Measurements from ENCODE around the gene UBE2K. TPM values are rescaled to one million over a fixed set of nuclear protein-coding genes. Genes with fewer than 3 reads are reported as not detected.
"Not testable (repeated sequence)": the region's sequence is repeated elsewhere in the genome, so short reads cannot be mapped to it uniquely, and the experiment has no call there.

Gene UBE2K
- total and polyA plus RNA-seq, 2 of the 13 experiments (the other 11 are each of a cell fraction or from before 2014, with no cell fraction given), result 36.2 to 81.0 TPM

DNA sequence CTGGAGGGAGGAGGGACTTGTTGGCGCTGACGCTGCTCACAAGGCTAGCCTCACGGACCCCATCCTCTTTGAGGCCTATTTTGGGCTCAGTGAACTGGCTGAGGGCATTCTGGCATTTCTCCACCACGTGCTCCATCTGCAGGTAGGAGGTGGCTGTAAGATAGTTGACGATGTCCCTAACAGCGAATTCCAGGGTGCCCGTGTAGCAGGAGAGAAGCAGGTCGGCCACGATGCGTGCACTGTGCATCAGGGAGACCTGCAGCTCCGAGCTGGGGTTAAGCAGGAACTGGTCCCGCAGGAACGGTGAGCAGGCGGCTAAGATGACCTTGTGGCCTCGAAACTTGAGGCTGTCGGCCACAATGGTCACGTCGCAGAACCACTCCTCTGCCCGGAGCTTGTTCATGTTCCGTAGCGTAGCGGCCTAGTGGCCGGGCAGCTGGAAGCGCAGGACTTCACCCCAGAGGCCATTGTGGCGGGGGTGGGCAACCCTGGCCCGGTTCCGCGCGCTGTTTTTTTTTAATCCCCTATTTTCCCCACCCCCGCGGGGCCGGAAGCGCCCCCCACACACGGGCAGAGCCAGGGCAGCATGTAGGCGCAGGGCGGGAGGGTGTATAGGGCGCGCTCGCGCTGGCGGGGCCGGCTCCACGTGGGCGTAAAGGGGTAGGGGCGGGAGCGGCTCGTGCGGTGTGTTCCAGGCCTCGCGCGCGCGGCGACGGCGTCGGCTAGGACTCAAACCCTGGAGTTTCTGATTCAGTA, 73.2 kb downstream of the UBE2K start:
- Histone ChIP-seq H3K79me2 (ENCODE audit: insufficient read depth, low read length) (no peaks in the 10 kb centered on the region), H3K9ac (ENCODE audit: insufficient read depth, low read depth, low read length) (no peak overlapping the region), H3K27ac (ENCODE audit: extremely low read length, insufficient read depth, low read length) (no peak overlapping the region), H3K27me3 (ENCODE audit: control insufficient read depth in 1 of 2, insufficient read depth in 2 of 2, low read length in 2 of 2) (no peaks in the 10 kb centered on the region), H3K4me2 (ENCODE audit: low read depth, low read length) (no peak overlapping the region), H4K20me1 (ENCODE audit: insufficient read depth, low read length) (no peaks in the 10 kb centered on the region), H3K9me3 (ENCODE audit: low read length) (no peaks in the 10 kb centered on the region), H3K4me3 (replicated peaks in 1 of 3; ENCODE audit: insufficient read depth in 1 of 3, low read depth in 2 of 3, low read length in 3 of 3) (no peak overlapping the region), H3K36me3 (replicated peaks in 1 of 2; ENCODE audit: control insufficient read depth in 1 of 2, insufficient read depth in 2 of 2, low read length in 2 of 2) (peaks cover 9 to 32% of the 10 kb centered on the region in 2 experiments), H2AFZ (ENCODE audit: low read length) (no peak overlapping the region), H3K4me1 (ENCODE audit: insufficient read depth, low read length) (no peaks in the 10 kb centered on the region)
- no peak for FAIRE-seq
- POLR2A ChIA-PET, result no interaction called here
- no TSS peak for BruUV-seq (replicated peaks)
- ATAC-seq, result peak; percentile 25
- WGBS (ENCODE audit: low lambda C conversion rate), result 97% methylated on average over 56 of the region's 57 CpGs
- DNase-seq (ENCODE audit: low spot score), result no peak
- in situ Hi-C loops (cut with HindIII; ENCODE audit: extremely low pct_ligation_motif_present, low pct_unique_long_range_greater_than_20kb) (no loop called here), intact Hi-C loops (cut with micrococcal nuclease; ENCODE audit: unreplicated experiment) (no loop called here)
- CTCF ChIA-PET (ENCODE audit: low intra/inter-chr PET ratio, low total read pairs), result no interaction called here
- TF ChIP-seq RBM22 (optimal IDR thresholded peaks at IDR 0.05; ENCODE audit: low read length) (peak; percentile 78), ZNF143 (CRISPR knock-in tag; IDR thresholded peaks at IDR 0.05) (no peak), AGO2 (optimal IDR thresholded peaks at IDR 0.05; ENCODE audit: low read depth, low read length) (peak; percentile 88), GABPA (IDR thresholded peaks at IDR 0.05; ENCODE audit: low read depth, low read length) (no peak), GABPA (CRISPR knock-in tag; IDR thresholded peaks at IDR 0.05; ENCODE audit: low read depth) (no peak)
- TF ChIP-seq, protein P1, sequence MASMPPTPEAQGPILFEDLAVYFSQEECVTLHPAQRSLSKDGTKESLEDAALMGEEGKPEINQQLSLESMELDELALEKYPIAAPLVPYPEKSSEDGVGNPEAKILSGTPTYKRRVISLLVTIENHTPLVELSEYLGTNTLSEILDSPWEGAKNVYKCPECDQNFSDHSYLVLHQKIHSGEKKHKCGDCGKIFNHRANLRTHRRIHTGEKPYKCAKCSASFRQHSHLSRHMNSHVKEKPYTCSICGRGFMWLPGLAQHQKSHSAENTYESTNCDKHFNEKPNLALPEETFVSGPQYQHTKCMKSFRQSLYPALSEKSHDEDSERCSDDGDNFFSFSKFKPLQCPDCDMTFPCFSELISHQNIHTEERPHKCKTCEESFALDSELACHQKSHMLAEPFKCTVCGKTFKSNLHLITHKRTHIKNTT (CRISPR knock-in tag; IDR thresholded peaks at IDR 0.05), result no peak

DNA sequence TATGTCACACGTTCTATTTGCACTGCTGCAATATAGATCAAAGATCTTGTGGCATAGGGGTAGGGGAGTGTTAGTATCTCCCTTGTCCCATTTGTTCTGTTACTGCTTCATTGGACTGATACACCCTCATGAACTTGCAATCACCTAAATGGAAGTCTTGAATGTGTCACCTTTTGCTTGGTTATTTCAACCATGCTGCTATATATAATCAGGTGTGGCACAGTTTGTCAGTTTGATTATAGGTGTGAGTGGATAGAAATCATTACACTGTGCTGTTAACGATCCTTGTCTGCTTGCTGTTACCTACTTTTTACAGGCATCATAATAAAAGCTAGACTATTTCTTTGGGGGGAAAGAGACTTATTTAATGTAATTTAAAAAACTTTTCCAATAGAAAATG, 84.1 kb downstream of the UBE2K start:
- ATAC-seq, result peak; percentile 25; the same call in 2 of the 3 replicates
- CTCF ChIA-PET (ENCODE audit: low intra/inter-chr PET ratio, low total read pairs), result not testable (repeated sequence)

More for the DNA sequence above, 84.1 kb downstream of the UBE2K start:
- H3K4me3 ChIP-seq (replicated peaks in 1 of 3; ENCODE audit: insufficient read depth in 1 of 3, low read depth in 2 of 3, low read length in 3 of 3); intact Hi-C loops (cut with micrococcal nuclease; ENCODE audit: unreplicated experiment); H3K79me2 ChIP-seq (ENCODE audit: insufficient read depth, low read length); BruUV-seq (replicated peaks); POLR2A ChIA-PET; in situ Hi-C loops (cut with HindIII; ENCODE audit: extremely low pct_ligation_motif_present, low pct_unique_long_range_greater_than_20kb); H3K27ac ChIP-seq (ENCODE audit: extremely low read length, insufficient read depth, low read length); H3K4me2 ChIP-seq (ENCODE audit: low read depth, low read length); H4K20me1 ChIP-seq (ENCODE audit: insufficient read depth, low read length); H3K27me3 ChIP-seq (ENCODE audit: control insufficient read depth in 1 of 2, insufficient read depth in 2 of 2, low read length in 2 of 2); FAIRE-seq; H3K9ac ChIP-seq (ENCODE audit: insufficient read depth, low read depth, low read length); H2AFZ ChIP-seq (ENCODE audit: low read length); H3K9me3 ChIP-seq (ENCODE audit: low read length); TF ChIP-seq EP300 (CRISPR knock-in tag; IDR thresholded peaks at IDR 0.05; ENCODE audit: borderline replicate concordance): not testable (repeated sequence)
- peaks cover 5 to 22% of the 10 kb centered on the region in 2 experiments; a peak in 4 of 5 replicates for H3K36me3 ChIP-seq (replicated peaks in 1 of 2; ENCODE audit: control insufficient read depth in 1 of 2, insufficient read depth in 2 of 2, low read length in 2 of 2)
- DNase-seq (ENCODE audit: low spot score), result peak; percentile 32
- TF ChIP-seq HNF4A (CRISPR knock-in tag; IDR thresholded peaks at IDR 0.05) (peak; percentile 8; the same call in 1 of the 2 replicates), TCF7 (IDR thresholded peaks at IDR 0.05; ENCODE audit: low read depth) (0 out of 2 replicates have a peak, but pooled peaks have one; percentile 30), EP300 (IDR thresholded peaks at IDR 0.05; ENCODE audit: low read depth in 2 of 2, low read length in 2 of 2) (0 out of 4 replicates have a peak, but pooled peaks of 1 of the 2 experiments have one; percentile 23)
- H3K4me1 ChIP-seq (ENCODE audit: insufficient read depth, low read length), result peaks cover 36% of the 10 kb centered on the region
- WGBS (ENCODE audit: low lambda C conversion rate), result 53% methylated on average over 2 of the region's 2 CpGs

All from HepG2 (cell line).